GM20431 (cell line): ENCODE results near the gene RBM47.
"Not testable (repeated sequence)": the region's sequence is repeated elsewhere in the genome, so short reads cannot be mapped to it uniquely, and the experiment has no call there.

ENCODE experiments used
- in situ Hi-C: fragments of 300-500 bp; cut with MseI, MboI; formaldehyde crosslinking; loops from one replicate; pipeline ENCODE4 v1.15.0; 2020; ENCODE audit warnings: low sequenced_read_pairs; ENCODE audit not compliant: unreplicated experiment

The RBM47 gene

GRCh38 chr4:40395908-40396793, 233.5 kb downstream of the RBM47 start:
- in situ Hi-C loops: no loop called here

- in situ Hi-C loops: no loop called here
Observed at GRCh38 chr4:40395166-40395900, 234.3 kb downstream of the RBM47 start.

DNA sequence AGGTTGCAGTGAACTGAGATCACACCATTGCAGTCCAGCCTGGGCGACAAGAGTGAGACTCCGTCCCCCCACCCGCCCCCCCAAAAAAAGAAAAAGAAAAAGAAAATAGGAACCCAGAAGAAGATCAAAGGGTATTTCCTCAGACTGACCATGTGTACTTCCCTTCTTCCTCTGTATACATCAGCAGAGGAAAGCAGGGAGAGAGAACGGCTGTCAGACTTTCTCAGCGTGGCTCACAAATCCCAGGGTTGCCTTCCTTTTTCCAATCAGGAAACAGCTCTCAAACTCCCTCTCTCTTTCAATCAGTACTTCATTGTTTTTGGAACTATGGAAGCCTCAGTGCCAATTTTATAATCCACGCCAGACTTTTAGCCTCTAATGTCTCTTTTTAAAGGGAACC, 235.4 kb downstream of the RBM47 start:
- in situ Hi-C loops: no loop called here

DNA sequence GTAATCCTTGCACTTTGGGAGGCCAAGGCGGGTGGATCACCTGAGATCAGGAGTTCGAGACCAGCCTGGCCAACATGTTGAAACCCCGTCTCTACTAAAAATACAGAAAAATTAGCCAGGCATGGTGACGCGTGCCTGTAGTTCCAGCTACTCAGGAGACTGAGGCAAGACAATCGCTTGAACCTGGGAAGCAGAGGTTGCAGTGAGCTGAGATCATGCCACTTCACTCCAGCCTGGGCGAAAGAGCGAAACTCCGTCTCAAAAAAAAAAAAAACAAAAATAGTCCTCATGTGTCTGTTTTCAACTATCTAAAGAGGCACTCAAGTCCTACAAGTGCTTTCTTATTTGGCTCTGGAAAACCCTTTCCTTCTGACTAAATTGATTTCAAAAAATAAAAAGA, 237.4 kb downstream of the RBM47 start:
- in situ Hi-C loops: not testable (repeated sequence)

GRCh38 chr4:40389986-40390385, 239.7 kb downstream of the RBM47 start:
- in situ Hi-C loops: no loop called here

DNA sequence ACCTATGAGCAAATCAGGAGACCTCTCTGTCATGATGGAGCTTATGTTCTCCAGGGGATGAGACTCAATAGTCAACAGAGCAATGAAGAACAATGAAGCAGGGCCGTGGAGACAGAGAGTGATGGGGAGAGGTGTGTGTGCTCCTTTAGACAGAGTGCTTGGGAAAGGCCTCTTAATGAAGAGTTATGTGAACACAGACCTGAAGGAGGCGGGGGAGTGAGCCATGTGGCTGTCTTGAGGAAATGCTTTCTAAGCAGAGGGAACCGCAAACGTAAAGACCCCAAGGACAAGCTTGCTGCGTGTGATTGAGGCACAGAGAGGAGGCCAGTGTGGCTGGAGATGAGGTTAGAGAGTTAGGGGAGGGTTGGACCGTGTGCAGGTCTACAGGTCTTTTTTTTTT, 241.4 kb downstream of the RBM47 start:
- in situ Hi-C loops: no loop called here

DNA sequence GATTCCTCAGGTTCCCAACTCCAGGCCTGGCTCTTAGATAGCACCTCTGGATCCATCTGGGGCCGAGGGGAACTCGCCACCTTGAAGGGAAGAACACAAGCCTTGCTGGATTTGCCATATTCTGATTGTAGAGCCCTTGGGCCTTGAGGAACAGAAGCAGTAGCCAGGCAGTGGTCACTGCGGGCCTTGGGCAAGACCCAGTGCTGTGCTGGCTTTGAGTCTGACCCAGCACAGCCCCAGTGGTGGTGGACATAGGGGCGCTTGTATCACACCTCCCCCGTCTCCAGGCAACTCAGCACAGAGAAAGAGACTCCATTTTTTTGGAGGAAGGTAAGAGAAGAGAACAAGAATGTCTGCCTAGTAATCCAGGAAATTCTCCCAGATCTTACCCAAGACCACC, 249.0 kb downstream of the RBM47 start:
- in situ Hi-C loops: no loop called here

DNA sequence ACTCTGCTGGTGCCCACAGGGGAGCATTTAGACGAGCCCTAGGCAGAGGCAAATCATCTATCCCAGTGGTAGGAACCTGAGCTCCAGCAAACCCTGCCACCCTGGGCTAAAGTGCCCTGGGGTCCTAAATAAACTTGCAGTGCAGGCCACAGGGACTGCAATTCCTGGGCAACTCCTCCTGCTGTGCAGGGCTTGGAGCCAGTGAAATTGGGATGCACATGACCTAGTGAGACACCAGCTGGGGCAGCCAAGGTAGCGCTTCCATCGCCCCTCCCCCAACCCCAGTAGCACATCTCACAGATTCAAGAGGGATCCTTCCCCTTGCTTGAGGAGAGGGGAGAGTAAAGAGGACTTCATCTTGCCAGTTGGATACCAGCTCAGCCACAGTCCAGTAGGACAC, 250.4 kb downstream of the RBM47 start:
- in situ Hi-C loops: no loop called here

- in situ Hi-C loops: no loop called here
Observed at GRCh38 chr4:40378619-40379018, 251.0 kb downstream of the RBM47 start.

- in situ Hi-C loops: no loop called here
Observed at GRCh38 chr4:40377512-40378365, 251.9 kb downstream of the RBM47 start.

GRCh38 chr4:40375620-40376019, 254.0 kb downstream of the RBM47 start:
- in situ Hi-C loops: no loop called here

DNA sequence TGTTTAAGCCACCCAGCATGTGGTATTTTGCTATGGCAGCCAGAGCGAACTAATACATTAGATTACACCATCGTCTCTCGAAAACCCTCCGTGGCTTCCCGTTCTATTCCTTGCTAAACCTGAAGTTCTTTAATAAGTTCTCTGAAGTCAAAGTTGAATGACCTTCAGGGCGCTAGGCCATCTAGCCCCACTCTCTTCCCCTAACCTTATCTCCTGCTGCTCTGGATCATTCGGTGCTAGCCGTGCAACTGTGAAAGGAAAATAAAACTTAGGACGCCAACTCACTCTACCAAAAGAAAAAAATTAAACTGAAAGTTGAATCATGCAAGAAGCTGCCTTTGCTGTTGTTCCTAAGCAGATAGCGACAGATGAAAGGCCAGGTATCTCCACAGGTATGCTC, 254.6 kb downstream of the RBM47 start:
- in situ Hi-C loops: no loop called here

GRCh38 chr4:40373636-40374035, 256.0 kb downstream of the RBM47 start:
- in situ Hi-C loops: no loop called here
